NK-92 (cell line): ENCODE data around the gene FRRS1L.

Experiments
- DNase-seq: peaks from one replicate; lab custom pipeline; 2025; ENCODE audit not compliant: unreplicated experiment; lab: John Stamatoyannopoulos, UW

The FRRS1L gene

GRCh38 chr9:109176963-109177362, 9.9 kb upstream of the FRRS1L start:
- no peak for DNase-seq

- DNase-seq, result no peak
Measured at GRCh38 chr9:109176386-109176785, 9.3 kb upstream of the FRRS1L start.

- no peak for DNase-seq
Measured at GRCh38 chr9:109172935-109173334, 5.9 kb upstream of the FRRS1L start.

- DNase-seq, result no peak
Measured at GRCh38 chr9:109171926-109172325, 4.9 kb upstream of the FRRS1L start.

- no peak for DNase-seq
Measured at GRCh38 chr9:109168170-109168569, 1.1 kb upstream of the FRRS1L start.

GRCh38 chr9:109167716-109168115, 667 bp upstream of the FRRS1L start:
- DNase-seq, result no peak

GRCh38 chr9:109166171-109166770, 778 bp downstream of the FRRS1L start:
- DNase-seq, result no peak

- DNase-seq, result no peak
Measured at GRCh38 chr9:109164042-109164441, 3.0 kb downstream of the FRRS1L start.

GRCh38 chr9:109163194-109163593, 3.9 kb downstream of the FRRS1L start:
- no peak for DNase-seq

GRCh38 chr9:109162677-109163076, 4.4 kb downstream of the FRRS1L start:
- DNase-seq, result no peak

GRCh38 chr9:109161471-109161870, 5.6 kb downstream of the FRRS1L start:
- DNase-seq, result no peak

GRCh38 chr9:109159583-109159982, 7.5 kb downstream of the FRRS1L start:
- no peak for DNase-seq

- no peak for DNase-seq
Measured at GRCh38 chr9:109158651-109159050, 8.4 kb downstream of the FRRS1L start.

GRCh38 chr9:109156708-109157107, 10.3 kb downstream of the FRRS1L start:
- DNase-seq, result no peak

GRCh38 chr9:109150925-109151545, 16.0 kb downstream of the FRRS1L start:
- DNase-seq, result no peak

GRCh38 chr9:109149722-109150121, 17.3 kb downstream of the FRRS1L start:
- DNase-seq, result no peak

GRCh38 chr9:109149089-109149488, 18.0 kb downstream of the FRRS1L start:
- no peak for DNase-seq

- no peak for DNase-seq
Measured at GRCh38 chr9:109145051-109145450, 22.0 kb downstream of the FRRS1L start.

GRCh38 chr9:109143881-109144562, 23.0 kb downstream of the FRRS1L start:
- DNase-seq, result no peak

GRCh38 chr9:109141375-109141774, 25.7 kb downstream of the FRRS1L start:
- no peak for DNase-seq

- no peak for DNase-seq
Measured at GRCh38 chr9:109139851-109140250, 27.2 kb downstream of the FRRS1L start.

GRCh38 chr9:109138421-109138820, 28.6 kb downstream of the FRRS1L start:
- no peak for DNase-seq
